Stimulated activated CD4-positive, alpha-beta T cell treated with anti-CD3 and anti-CD28 coated beads, TNF-alpha, amount 100 ng/mL, for 4 hours (primary cell): Measurements from ENCODE around the gene SELENOM.

Source experiments
- DNase-seq, 3 experiments: peaks; one replicate each; pipeline ENCODE4 v3.0.0-alpha.2; 2020; ENCODE audit warnings: low read depth in 3 of 3

SELENOM gene

DNA sequence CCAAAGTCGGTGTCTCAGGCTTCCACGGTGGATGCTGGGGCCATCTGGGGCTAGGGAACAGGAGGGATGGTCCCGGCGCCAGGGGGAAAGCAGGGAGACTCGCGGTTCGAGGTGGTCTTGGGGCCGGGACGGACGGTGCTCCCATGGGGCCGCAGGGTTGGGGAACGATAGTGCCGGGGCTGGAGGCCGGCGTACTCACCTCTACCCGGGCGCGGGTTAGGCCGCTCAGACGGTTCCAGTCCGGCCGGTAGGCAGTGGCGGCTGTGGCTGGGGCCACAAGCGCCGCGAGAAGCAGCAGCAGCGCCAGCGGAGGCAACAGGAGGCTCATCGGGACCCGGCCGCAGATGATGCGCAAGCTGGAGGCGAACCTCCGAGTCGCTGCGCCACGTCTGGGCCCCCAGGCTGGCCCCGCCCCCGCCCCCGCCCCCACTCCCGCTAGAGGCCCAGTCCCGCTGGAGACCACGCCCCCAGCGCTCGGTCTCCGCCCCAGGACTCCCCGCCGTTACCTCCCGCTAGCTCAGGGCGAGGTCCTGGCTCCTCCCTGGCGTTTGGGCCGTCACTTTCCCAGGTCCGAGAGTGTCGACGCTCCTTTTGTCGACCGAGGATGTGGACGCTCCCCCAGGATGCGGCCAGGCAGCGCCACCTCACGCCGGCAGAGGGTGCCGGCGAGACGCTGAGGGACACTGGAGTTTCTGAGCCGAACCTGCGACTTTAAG lies at the start of gene SELENOM:
TSS of gene SELENOM (minus strand) at position 391 of the 716 bp plus-strand sequence. CDS start at position 328, 63 bp downstream.
- peak; percentile 70 to 77 (median 74) for DNase-seq

- DNase-seq = no peak
Observed at GRCh38 chr22:31155422-31155821, 48.1 kb upstream of the SELENOM start.

DNA sequence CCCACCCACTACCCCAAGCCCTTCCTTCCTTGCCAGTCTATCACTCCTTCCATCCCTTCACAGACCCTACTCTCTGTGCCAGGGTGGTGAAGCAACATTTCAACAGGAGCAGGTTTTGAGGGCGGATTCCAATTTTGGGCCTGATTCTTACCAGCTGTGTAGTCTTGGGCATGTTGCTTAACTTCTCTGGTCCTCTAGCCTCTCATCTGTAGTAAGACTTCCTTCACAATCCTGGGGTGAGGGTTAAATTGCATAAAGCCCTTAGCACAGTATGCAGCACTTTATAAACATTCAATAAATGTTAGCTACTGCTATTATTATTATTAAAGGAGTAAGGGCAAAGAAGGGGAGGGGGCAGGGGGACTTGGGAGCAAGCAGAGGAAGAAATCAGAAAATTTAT lies 47.6 kb upstream of the SELENOM start:
- DNase-seq = no peak

DNA sequence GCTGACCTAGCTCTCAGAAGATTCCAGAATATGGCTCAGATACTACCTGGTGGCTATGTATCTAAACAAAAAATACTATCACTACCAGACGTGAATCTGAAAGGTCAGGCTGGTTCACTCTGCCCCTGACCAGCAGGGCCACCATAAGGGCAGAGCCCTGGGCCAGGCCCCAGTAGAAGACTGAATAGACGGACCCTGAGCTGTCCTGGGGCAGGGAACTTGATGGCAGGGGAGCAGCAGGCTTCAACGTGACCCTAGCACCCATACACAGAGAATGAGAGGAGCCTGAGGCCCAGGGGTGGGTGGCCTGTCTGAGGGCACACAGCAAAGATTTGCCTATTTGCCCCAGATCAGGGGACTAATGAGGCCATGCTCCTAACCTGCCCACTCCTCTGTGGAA lies 46.0 kb upstream of the SELENOM start:
- DNase-seq = no peak

GRCh38 chr22:31151872-31152271 lies 44.5 kb upstream of the SELENOM start:
- no peak for DNase-seq

DNA sequence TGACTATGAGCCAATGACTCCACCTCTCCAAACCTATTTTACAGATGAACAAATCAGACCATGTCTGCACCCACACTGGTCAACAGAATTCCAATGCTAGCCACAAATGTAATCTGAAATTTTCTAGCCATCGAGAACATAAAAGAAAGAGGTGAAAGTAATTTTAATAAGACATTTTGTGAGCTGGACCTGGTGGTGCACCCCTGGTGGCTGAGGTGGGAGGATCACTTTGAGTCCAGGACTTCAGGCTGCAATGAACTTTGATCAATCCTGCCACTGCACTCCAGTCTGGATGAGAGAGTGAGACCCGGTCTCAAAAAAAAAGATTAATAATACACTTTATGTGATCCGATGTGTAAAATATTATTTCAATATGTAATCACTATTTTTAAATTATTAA lies 43.2 kb upstream of the SELENOM start:
- no peak for DNase-seq

DNA sequence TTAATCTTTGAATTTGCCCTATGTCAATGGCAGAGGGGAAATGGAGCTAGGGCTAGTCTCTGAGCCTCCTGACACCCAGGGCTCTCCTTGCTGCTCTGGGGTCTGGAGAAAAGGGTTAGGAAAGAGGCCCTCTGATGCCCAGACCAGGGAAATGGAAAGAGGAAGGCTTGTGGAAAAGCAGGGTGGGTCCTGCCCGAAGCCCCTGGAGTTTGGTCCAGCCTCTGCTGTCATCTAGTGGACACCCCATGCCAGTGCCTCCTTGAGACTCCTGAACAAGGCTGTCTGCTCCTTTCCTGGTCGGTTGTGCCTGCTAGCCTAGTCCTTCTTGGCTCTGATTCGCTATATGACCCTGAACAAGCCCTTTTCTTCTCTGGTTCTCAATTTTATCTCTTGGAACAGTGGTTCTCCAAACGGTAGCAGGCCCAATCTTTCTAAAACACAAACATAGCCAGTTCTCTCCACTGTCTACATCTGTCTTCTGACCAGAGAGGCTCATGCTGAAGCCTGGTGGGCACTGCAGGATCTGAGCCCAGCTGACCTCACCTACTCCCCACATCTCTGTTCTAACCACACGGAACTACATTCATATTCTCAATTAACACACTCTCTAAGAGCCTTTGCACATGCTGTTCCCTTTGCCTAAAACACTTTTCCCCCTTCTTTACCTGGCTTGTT lies 41.7 kb upstream of the SELENOM start:
- no peak for DNase-seq

- no peak for DNase-seq
Observed at GRCh38 chr22:31148488-31148887, 41.1 kb upstream of the SELENOM start.

DNA sequence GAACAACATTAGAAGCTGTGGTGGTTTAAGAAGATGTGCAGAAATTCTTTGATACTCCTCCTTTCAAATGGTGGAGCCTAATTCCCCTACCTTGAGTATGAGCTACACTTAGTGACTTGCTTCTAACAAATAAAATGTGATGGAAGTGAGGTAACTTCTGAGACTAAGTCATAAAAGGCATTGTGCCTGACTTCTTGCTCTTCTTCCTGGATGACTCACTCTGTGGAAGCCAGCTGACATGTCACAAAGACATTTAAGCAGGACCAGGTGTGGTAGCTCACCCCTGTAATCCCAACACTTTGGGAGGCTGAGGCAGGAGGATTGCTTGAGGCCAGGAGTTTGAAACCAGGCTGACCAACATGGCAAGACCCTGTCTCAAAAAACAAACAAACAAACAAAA lies 36.9 kb upstream of the SELENOM start:
- DNase-seq = no peak

- DNase-seq = no peak
Observed at GRCh38 chr22:31143537-31143936, 36.2 kb upstream of the SELENOM start.

DNA sequence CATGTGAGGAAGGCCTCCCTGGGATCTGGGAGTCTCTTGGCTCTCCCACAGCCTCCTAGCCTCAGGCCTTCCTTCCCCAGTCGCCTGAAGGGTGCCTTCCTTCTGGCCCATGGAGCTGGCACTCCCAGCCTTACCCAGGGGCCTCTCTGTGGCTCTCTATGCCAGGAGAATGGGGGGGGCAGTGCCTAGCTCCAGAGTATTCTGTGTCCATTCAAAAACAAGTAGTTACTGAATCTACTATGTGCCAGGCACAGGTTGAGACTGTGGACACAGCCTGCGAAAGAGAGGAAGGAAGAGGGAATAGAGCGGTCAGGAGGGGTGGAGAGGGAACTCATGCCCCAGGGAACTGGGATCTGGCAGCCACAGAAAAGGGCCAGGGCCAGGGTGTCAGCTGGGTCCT lies 35.7 kb upstream of the SELENOM start:
- DNase-seq = no peak

- DNase-seq = no peak
Observed at GRCh38 chr22:31142285-31142684, 34.9 kb upstream of the SELENOM start.

DNA sequence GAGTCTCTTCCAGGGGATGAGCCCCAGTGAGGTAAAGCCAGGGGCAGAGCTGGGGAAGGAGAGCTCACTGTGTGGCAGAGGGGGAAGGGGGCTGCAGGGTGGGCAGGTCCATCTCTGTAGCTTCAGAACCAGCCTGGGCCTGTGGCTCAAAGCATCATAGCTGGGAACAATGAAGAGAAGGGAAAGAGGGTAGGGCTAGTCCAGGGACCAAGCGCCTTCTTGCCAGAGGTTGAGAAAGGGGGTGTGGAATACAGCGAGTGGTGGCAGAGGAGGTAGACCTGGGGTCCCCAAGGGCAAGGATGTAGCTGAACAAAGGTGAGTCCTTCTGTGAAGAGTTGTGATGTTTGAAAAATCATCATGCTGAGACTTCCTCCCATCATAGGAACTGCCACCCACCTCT lies 34.2 kb upstream of the SELENOM start:
- DNase-seq = no peak

DNA sequence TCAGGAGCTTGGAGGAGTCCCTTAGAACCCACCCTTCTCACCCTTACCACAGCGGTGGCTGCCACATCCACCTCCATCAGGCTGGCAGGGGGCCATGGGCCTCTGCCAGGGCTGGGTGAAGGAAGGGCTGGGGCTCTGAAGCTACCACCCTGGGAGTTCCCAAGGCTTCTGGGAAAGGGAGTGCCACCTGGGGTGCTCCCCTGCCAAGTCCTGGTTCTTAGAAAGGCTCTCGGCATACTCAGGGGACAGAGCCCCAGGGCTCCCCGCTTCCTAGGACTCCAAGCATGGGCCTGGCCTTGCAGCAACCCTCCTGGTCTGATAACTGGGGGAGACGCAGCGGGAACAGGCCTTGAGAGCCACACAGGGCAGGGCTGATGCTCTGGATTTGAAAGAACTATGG lies 33.4 kb upstream of the SELENOM start:
- DNase-seq = no peak

- DNase-seq = no peak
Observed at GRCh38 chr22:31139866-31140716, 32.7 kb upstream of the SELENOM start, which contains the start of gene PLA2G3. Gene PLA2G3, minus strand, starts transcription at chr22:31140508. Its CDS starts 154 bp downstream, at chr22:31140354.

DNA sequence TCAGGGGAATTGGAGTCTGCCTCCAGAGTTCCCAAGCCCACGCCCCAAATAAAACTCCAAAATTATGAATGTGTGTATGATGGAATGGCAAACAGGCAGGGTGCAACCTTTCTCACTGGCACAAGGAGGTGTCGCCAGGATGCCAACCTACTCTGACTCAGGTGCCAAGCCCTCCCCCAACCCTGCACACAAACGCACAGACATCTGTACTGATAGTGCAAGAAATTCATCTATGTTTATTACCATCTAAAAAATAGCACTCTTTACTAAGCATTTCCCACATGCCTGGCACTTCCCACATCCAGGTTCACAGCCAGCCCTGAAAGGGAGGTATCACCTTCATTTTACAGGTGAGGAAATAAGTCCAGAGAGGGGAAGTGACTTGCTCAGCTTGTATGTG lies 31.7 kb upstream of the SELENOM start:
- no peak for DNase-seq

DNA sequence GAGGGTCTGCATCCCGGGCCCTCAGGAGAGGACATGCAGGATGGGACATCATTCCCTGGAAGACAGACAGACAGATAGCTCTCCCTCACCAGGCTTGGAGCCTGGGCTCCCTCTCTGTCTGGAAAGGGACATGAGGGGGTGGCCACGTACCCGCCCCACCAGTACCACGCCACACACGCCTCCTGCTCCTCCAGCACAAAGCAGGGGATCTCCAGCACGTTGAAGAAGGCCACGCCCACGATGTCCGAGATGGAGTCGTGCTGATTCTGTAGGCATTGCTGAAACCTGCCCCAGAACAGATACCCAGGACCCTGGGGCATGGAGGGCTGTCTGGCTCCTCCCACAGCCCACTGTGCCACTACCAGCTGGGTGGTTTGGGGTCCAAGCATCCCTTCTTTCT lies 30.8 kb upstream of the SELENOM start:
- DNase-seq = no peak

- no peak for DNase-seq
Observed at GRCh38 chr22:31137721-31138120, 30.4 kb upstream of the SELENOM start.

- DNase-seq = no peak
Observed at GRCh38 chr22:31136711-31137110, 29.3 kb upstream of the SELENOM start.

GRCh38 chr22:31136155-31136554 lies 28.8 kb upstream of the SELENOM start:
- DNase-seq = no peak

DNA sequence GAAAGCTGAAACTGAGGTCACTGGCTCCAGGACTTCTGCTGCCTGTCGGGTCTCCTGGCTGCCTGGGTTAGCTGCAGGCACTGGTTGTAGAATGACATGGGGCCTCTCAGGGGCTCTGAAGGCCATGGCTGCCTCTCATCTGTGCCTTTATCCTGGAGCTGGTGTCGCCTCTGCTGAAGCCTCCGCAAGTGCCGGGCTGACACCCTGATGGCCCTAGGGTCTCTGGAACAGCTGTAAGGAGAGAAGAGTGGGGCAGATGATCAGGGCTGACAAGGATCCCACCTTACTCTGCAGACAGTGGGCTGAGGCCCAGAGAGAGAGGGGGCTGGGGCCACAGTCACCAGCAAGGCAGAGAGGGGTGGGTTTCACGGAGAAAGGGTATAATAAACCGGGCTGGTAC lies 28.3 kb upstream of the SELENOM start:
- no peak for DNase-seq

GRCh38 chr22:31134688-31135087 lies 27.3 kb upstream of the SELENOM start:
- DNase-seq = no peak

- no peak for DNase-seq
Observed at GRCh38 chr22:31133911-31134310, 26.5 kb upstream of the SELENOM start.
